K562 (cell line): ENCODE data around the gene CLDN5. TPM values are rescaled to one million over a fixed set of nuclear protein-coding genes. Genes with fewer than 3 reads are reported as not detected.

Experiments used
- ATAC-seq: fragments of 200-7000 bp; cut with Tn5 transposase; 3 replicates; pipeline ENCODE4 v1.9.1; 2020; ENCODE audit warnings: moderate library complexity
- BruUV-seq: library from RNA; stranded (reverse); fragments of 400-500 nt; replicated peaks from 2 replicates; lab custom pipeline; 2021; lab: Mats Ljungman, UMichigan
- CTCF ChIA-PET: fragments of 300-600 bp; formaldehyde crosslinking; extraction: SDS; loops from one replicate; lab custom pipeline; 2021; ENCODE audit warnings: low intra/inter-chr PET ratio; lab: Yijun Ruan, JAX
- POLR2A ChIA-PET: fragments of 300-600, 350-650 bp; sonication (Branson Sonifier 250); formaldehyde crosslinking; extraction: SDS; loops from one replicate; lab custom pipeline; 2021; ENCODE audit warnings: antibody characterized with exemption, inconsistent platforms; lab: Yijun Ruan, JAX
- DNase-seq, 4 experiments: peaks; one replicate each; pipeline versions ENCODE4 v3.0.0 to v3.0.0-alpha.2; 2011 to 2018; ENCODE audit warnings: low spot score in 3 of 4, mixed read lengths in 3 of 4; ENCODE audit errors: extremely low read depth in 1 of 4
- FAIRE-seq: peaks from 2 replicates; lab custom pipeline; 2011; peaks lifted over from hg19 to GRCh38; lab: Jason Lieb, UNC
- H2AFZ ChIP-seq: 2 replicates; pipeline ENCODE4 v1.6.0; 2011; ENCODE audit warnings: low read depth, low read length, control low read depth, inconsistent platforms
- H3K27ac ChIP-seq: fragments of 200-600 bp; 3 replicates; pipeline ENCODE4 v1.8.0; 2011; ENCODE audit warnings: low read depth, mild to moderate bottlenecking, control low read depth, inconsistent platforms, low read length, moderate library complexity, mixed read lengths; ENCODE audit errors: extremely low read depth
- H3K27me3 ChIP-seq, 2 experiments: fragments of 300-600 bp in 1 of 2; 2 replicates in 1 of 2; 3 replicates in 1 of 2; pipeline versions ENCODE4 v1.6.0 to v1.8.0; 2011; ENCODE audit warnings: inconsistent platforms in 2 of 2, low read length in 2 of 2, mild to moderate bottlenecking in 1 of 2, mixed read lengths in 1 of 2, moderate library complexity in 1 of 2; ENCODE audit not compliant: control insufficient read depth in 2 of 2, insufficient read depth in 2 of 2
- H3K36me3 ChIP-seq: fragments of 300-600 bp; 3 replicates; pipeline ENCODE4 v1.8.0; 2011; ENCODE audit warnings: mild to moderate bottlenecking, low read length, inconsistent platforms; ENCODE audit not compliant: control insufficient read depth, insufficient read depth
- H3K4me1 ChIP-seq, 2 experiments: fragments of 200-600 bp in 1 of 2; replicated peaks in 1 of 2; 2 replicates in 1 of 2; 3 replicates in 1 of 2; pipeline versions ENCODE4 v1.5.1 to v1.8.0; 2011; ENCODE audit warnings: inconsistent platforms in 2 of 2, low read length in 2 of 2, mild to moderate bottlenecking in 1 of 2, mixed read lengths in 1 of 2, moderate library complexity in 1 of 2; ENCODE audit not compliant: control insufficient read depth in 2 of 2, insufficient read depth in 2 of 2
- H3K4me2 ChIP-seq: 2 replicates; pipeline ENCODE4 v1.6.1; 2011; ENCODE audit warnings: low read length, control low read depth, inconsistent platforms, mixed read lengths; ENCODE audit not compliant: insufficient read depth
- H3K4me3 ChIP-seq: fragments of 200-600 bp; sonication (generic), shearing (Covaris generic); 2 replicates; pipeline ENCODE4 v1.5.1; 2016; ENCODE audit warnings: control low read depth, inconsistent platforms
- H3K79me2 ChIP-seq: fragments of 200-600 bp; 3 replicates; pipeline ENCODE4 v1.8.0; 2011; ENCODE audit warnings: low read length, inconsistent platforms; ENCODE audit not compliant: control insufficient read depth, insufficient read depth
- H3K9ac ChIP-seq, 2 experiments: 2 replicates each; pipeline versions ENCODE4 v1.6.0 to v1.6.1; 2011; ENCODE audit warnings: low read depth in 2 of 2, low read length in 2 of 2, control low read depth in 1 of 2, inconsistent platforms in 1 of 2, mild to moderate bottlenecking in 1 of 2, mixed read lengths in 1 of 2; ENCODE audit not compliant: insufficient read depth in 1 of 2
- H3K9me1 ChIP-seq: one replicate; pipeline ENCODE4 v1.6.0; 2011; ENCODE audit warnings: inconsistent platforms, mild to moderate bottlenecking, low read length, moderate library complexity; ENCODE audit not compliant: control insufficient read depth, insufficient read depth
- H3K9me3 ChIP-seq: replicated peaks from 2 replicates; pipeline ENCODE4 v1.5.1; 2011; ENCODE audit warnings: low read depth, low read length, inconsistent platforms; ENCODE audit not compliant: control insufficient read depth, insufficient read depth
- H4K20me1 ChIP-seq: replicated peaks from 2 replicates; pipeline ENCODE4 v1.6.1; 2011; ENCODE audit warnings: low read length, inconsistent platforms, mixed read lengths; ENCODE audit not compliant: control insufficient read depth, insufficient read depth
- YY1 ChIP-seq, 3 experiments: IDR thresholded peaks; 2 replicates each; pipeline ENCODE4 v1.6.1; 2011; ENCODE audit warnings: low read length in 2 of 3, mild to moderate bottlenecking in 2 of 3, moderate library complexity in 2 of 3, borderline replicate concordance in 1 of 3, control low read depth in 1 of 3, low read depth in 1 of 3; ENCODE audit not compliant: insufficient read depth in 3 of 3, insufficient replicate concordance in 2 of 3, control insufficient read depth in 1 of 3, insufficient read length in 1 of 3; ENCODE audit errors: extremely low read depth in 1 of 3
- ZBTB26 ChIP-seq: fragments of 450-650 bp; formaldehyde crosslinking; IDR thresholded peaks from 2 replicates; pipeline ENCODE4 v1.4.0; 2022; ENCODE audit warnings: missing genetic modification characterization
- ZNF282 ChIP-seq: sonication (generic); formaldehyde crosslinking; IDR thresholded peaks from 2 replicates; pipeline ENCODE4 v1.8.1; 2023; ENCODE audit warnings: missing genetic modification reagents
- WGBS: fragments of 100-300 bp; shearing (Covaris generic); methylation state at CpG from one replicate; pipeline ENCODE4 v1.1.6; 2016; ENCODE audit warnings: low coverage, mixed read lengths; ENCODE audit not compliant: insufficient coverage; ENCODE audit errors: missing lambda C conversion rate; 5-methylcytosine and 5-hydroxymethylcytosine counted together
- in situ Hi-C: fragments of 300-500 bp; cut with MboI; formaldehyde crosslinking; loops from 4 replicates; pipeline ENCODE4 v1.15.0; 2018; ENCODE audit warnings: inconsistent platforms, mixed read lengths
- intact Hi-C: fragments of 100-400 bp; cut with micrococcal nuclease; formaldehyde crosslinking; loops from 2 replicates; pipeline ENCODE4 v1.14.2; 2022
- polyA plus RNA-seq, 8 experiments: library from polyadenylated mRNA; depleted of rRNA in 4 of 8; stranded (reverse) in 5 of 8; unstranded in 3 of 8; fragments of >200 nt; fragmentation: Nextera tagmentation in 2 of 8; fragmentation: Illumina TruSeq in 1 of 8; extraction: Ambion mirVana in 2 of 8; extraction: Trizol in 1 of 8; gene quantifications; 2 replicates each; pipeline versions ENCODE4 v1.2.1 to v1.2.3, GENCODE V29; 2011 to 2014; ENCODE audit warnings: inconsistent platforms in 1 of 8, missing spikeins in 1 of 8
- total RNA-seq, 7 experiments: library from RNA; depleted of rRNA in 6 of 7; stranded (reverse); fragments of >200 nt in 6 of 7; fragmentation: Illumina TruSeq in 2 of 7; extraction: Trizol in 2 of 7; gene quantifications; 2 replicates each; pipeline versions ENCODE4 v1.2.1 to v1.2.3, GENCODE V29; 2011 to 2021; ENCODE audit warnings: low replicate concordance in 1 of 7
- TF ChIP-seq, protein P1 (sequence below): fragments of 200-600 bp; sonication (generic); IDR thresholded peaks from one replicate; pipeline ENCODE4 v1.6.1; 2012; ENCODE audit warnings: mild to moderate bottlenecking, low read depth, low read length, inconsistent platforms
- TF ChIP-seq, protein P2 (sequence below): fragments of 250-450 bp; sonication (Bioruptor Pico); IDR thresholded peaks from 2 replicates; pipeline ENCODE4 v1.9.0; 2021; ENCODE audit warnings: mild to moderate bottlenecking, inconsistent platforms

CLDN5 gene
- total and polyA plus RNA-seq, 9 of the 15 experiments (the other 6 are each of a cell fraction or from before 2014, with no cell fraction given) = 0.20 TPM; not detected in 8

GRCh38 chr22:19506212-19506611 is 18.0 kb downstream of the CLDN5 start:
- H3K27ac ChIP-seq = no peak overlapping the region
- no peak overlapping the region for H3K4me2 ChIP-seq
- 93% methylated on average over 10 of the region's 10 CpGs for WGBS
- DNase-seq = no peak
- no TSS peak for BruUV-seq
- ATAC-seq = no peak
- peaks cover 99% of the 10 kb centered on the region for H3K36me3 ChIP-seq
- H2AFZ ChIP-seq = no peak overlapping the region
- intact Hi-C loops = no loop called here
- peaks cover 0 to 5% of the 10 kb centered on the region in 2 experiments; a peak in 1 of 5 replicates for H3K4me1 ChIP-seq
- ChIA-PET POLR2A (interaction anchor here (0.7 to 6.3 kb wide), 11 partner anchors 7 to 493 kb away, joined by 3 to 46 read pairs (median 9); partner anchors contain the start of genes CDC45 and CLDN5), CTCF (interaction anchor here (0.6 kb wide), 1 partner anchor 427 kb away, joined by 3 read pairs; no protein-coding TSS in a partner anchor)
- no peak for FAIRE-seq
- no peaks in the 10 kb centered on the region for H3K79me2 ChIP-seq
- no peaks in the 10 kb centered on the region for H3K9me1 ChIP-seq
- no peaks in the 10 kb centered on the region for H3K27me3 ChIP-seq
- H4K20me1 ChIP-seq = peaks cover 10% of the 10 kb centered on the region; the same call in 1 of the 2 replicates
- in situ Hi-C loops = loop anchor here (10.0 kb wide), 1 partner anchor 839 kb away; no protein-coding TSS in a partner anchor
- peak overlapping the region in 1 of 2 experiments; percentile 30; a peak in 1 of 4 replicates for H3K9ac ChIP-seq
- no peaks in the 10 kb centered on the region for H3K9me3 ChIP-seq
- H3K4me3 ChIP-seq = no peak overlapping the region
- TF ChIP-seq ZBTB26 (CRISPR knock-in tag) = peak; percentile 6; the same call in 1 of the 2 replicates
- TF ChIP-seq, protein P1, sequence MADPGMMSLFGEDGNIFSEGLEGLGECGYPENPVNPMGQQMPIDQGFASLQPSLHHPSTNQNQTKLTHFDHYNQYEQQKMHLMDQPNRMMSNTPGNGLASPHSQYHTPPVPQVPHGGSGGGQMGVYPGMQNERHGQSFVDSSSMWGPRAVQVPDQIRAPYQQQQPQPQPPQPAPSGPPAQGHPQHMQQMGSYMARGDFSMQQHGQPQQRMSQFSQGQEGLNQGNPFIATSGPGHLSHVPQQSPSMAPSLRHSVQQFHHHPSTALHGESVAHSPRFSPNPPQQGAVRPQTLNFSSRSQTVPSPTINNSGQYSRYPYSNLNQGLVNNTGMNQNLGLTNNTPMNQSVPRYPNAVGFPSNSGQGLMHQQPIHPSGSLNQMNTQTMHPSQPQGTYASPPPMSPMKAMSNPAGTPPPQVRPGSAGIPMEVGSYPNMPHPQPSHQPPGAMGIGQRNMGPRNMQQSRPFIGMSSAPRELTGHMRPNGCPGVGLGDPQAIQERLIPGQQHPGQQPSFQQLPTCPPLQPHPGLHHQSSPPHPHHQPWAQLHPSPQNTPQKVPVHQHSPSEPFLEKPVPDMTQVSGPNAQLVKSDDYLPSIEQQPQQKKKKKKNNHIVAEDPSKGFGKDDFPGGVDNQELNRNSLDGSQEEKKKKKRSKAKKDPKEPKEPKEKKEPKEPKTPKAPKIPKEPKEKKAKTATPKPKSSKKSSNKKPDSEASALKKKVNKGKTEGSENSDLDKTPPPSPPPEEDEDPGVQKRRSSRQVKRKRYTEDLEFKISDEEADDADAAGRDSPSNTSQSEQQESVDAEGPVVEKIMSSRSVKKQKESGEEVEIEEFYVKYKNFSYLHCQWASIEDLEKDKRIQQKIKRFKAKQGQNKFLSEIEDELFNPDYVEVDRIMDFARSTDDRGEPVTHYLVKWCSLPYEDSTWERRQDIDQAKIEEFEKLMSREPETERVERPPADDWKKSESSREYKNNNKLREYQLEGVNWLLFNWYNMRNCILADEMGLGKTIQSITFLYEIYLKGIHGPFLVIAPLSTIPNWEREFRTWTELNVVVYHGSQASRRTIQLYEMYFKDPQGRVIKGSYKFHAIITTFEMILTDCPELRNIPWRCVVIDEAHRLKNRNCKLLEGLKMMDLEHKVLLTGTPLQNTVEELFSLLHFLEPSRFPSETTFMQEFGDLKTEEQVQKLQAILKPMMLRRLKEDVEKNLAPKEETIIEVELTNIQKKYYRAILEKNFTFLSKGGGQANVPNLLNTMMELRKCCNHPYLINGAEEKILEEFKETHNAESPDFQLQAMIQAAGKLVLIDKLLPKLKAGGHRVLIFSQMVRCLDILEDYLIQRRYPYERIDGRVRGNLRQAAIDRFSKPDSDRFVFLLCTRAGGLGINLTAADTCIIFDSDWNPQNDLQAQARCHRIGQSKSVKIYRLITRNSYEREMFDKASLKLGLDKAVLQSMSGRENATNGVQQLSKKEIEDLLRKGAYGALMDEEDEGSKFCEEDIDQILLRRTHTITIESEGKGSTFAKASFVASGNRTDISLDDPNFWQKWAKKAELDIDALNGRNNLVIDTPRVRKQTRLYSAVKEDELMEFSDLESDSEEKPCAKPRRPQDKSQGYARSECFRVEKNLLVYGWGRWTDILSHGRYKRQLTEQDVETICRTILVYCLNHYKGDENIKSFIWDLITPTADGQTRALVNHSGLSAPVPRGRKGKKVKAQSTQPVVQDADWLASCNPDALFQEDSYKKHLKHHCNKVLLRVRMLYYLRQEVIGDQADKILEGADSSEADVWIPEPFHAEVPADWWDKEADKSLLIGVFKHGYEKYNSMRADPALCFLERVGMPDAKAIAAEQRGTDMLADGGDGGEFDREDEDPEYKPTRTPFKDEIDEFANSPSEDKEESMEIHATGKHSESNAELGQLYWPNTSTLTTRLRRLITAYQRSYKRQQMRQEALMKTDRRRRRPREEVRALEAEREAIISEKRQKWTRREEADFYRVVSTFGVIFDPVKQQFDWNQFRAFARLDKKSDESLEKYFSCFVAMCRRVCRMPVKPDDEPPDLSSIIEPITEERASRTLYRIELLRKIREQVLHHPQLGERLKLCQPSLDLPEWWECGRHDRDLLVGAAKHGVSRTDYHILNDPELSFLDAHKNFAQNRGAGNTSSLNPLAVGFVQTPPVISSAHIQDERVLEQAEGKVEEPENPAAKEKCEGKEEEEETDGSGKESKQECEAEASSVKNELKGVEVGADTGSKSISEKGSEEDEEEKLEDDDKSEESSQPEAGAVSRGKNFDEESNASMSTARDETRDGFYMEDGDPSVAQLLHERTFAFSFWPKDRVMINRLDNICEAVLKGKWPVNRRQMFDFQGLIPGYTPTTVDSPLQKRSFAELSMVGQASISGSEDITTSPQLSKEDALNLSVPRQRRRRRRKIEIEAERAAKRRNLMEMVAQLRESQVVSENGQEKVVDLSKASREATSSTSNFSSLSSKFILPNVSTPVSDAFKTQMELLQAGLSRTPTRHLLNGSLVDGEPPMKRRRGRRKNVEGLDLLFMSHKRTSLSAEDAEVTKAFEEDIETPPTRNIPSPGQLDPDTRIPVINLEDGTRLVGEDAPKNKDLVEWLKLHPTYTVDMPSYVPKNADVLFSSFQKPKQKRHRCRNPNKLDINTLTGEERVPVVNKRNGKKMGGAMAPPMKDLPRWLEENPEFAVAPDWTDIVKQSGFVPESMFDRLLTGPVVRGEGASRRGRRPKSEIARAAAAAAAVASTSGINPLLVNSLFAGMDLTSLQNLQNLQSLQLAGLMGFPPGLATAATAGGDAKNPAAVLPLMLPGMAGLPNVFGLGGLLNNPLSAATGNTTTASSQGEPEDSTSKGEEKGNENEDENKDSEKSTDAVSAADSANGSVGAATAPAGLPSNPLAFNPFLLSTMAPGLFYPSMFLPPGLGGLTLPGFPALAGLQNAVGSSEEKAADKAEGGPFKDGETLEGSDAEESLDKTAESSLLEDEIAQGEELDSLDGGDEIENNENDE = peak; percentile 64
- TF ChIP-seq, protein P2, sequence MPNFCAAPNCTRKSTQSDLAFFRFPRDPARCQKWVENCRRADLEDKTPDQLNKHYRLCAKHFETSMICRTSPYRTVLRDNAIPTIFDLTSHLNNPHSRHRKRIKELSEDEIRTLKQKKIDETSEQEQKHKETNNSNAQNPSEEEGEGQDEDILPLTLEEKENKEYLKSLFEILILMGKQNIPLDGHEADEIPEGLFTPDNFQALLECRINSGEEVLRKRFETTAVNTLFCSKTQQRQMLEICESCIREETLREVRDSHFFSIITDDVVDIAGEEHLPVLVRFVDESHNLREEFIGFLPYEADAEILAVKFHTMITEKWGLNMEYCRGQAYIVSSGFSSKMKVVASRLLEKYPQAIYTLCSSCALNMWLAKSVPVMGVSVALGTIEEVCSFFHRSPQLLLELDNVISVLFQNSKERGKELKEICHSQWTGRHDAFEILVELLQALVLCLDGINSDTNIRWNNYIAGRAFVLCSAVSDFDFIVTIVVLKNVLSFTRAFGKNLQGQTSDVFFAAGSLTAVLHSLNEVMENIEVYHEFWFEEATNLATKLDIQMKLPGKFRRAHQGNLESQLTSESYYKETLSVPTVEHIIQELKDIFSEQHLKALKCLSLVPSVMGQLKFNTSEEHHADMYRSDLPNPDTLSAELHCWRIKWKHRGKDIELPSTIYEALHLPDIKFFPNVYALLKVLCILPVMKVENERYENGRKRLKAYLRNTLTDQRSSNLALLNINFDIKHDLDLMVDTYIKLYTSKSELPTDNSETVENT (CRISPR knock-in tag) = no peak
- TF ChIP-seq ZNF282 (CRISPR knock-in tag) = no peak
- no peak for TF ChIP-seq YY1 (IDR thresholded peaks at IDR 0.05; ENCODE audit: borderline replicate concordance in 1 of 3, control insufficient read depth in 1 of 3, extremely low read depth in 1 of 3, insufficient read depth in 3 of 3, insufficient read length in 1 of 3, insufficient replicate concordance in 2 of 3, low read depth in 1 of 3, low read length in 2 of 3)
